ENCODE measurements around the gene KCNAB3. TPM values are rescaled to one million over a fixed set of nuclear protein-coding genes. Genes with fewer than 3 reads are reported as not detected.

Gene KCNAB3
- total RNA-seq, 4 donors from 2014 or later, result 1.6 to 2.9 (median 2.6) TPM

- DNase-seq (ENCODE audit: low spot score) (no peak), ATAC-seq (ENCODE audit: low FRiP score) (no peak)
- no peak for TF ChIP-seq CTCF (IDR thresholded peaks at IDR 0.05)
Measured at GRCh38 chr17:7951143-7951792, 21.6 kb upstream of the KCNAB3 start.

GRCh38 chr17:7950578-7950977 is 20.9 kb upstream of the KCNAB3 start:
- ATAC-seq (ENCODE audit: low FRiP score) (no peak), DNase-seq (ENCODE audit: low spot score) (no peak)
- TF ChIP-seq CTCF (IDR thresholded peaks at IDR 0.05), result no peak

GRCh38 chr17:7947651-7948050 is 18.0 kb upstream of the KCNAB3 start:
- DNase-seq (ENCODE audit: low spot score) (no peak), ATAC-seq (ENCODE audit: low FRiP score) (no peak)
- no peak for TF ChIP-seq CTCF (IDR thresholded peaks at IDR 0.05)

GRCh38 chr17:7946441-7946840 is 16.8 kb upstream of the KCNAB3 start:
- ATAC-seq (ENCODE audit: low FRiP score) (no peak), DNase-seq (ENCODE audit: low spot score) (no peak)
- TF ChIP-seq CTCF (IDR thresholded peaks at IDR 0.05), result no peak

GRCh38 chr17:7945651-7946050 is 16.0 kb upstream of the KCNAB3 start:
- no peak for TF ChIP-seq CTCF (IDR thresholded peaks at IDR 0.05)
- no peak for ATAC-seq (ENCODE audit: low FRiP score)
- DNase-seq (ENCODE audit: low spot score), result no peak

GRCh38 chr17:7944326-7944725 is 14.7 kb upstream of the KCNAB3 start:
- no peak for DNase-seq (ENCODE audit: low spot score)
- no peak for ATAC-seq (ENCODE audit: low FRiP score)
- no peak for TF ChIP-seq CTCF (IDR thresholded peaks at IDR 0.05)

GRCh38 chr17:7943291-7943690 is 13.6 kb upstream of the KCNAB3 start:
- no peak for TF ChIP-seq CTCF (IDR thresholded peaks at IDR 0.05)
- ATAC-seq (ENCODE audit: low FRiP score), result no peak
- DNase-seq (ENCODE audit: low spot score), result no peak

Measured in omental fat pad (tissue), 4 donors.